22Rv1 (cell line): ENCODE measurements around the gene NOVA2.

ENCODE experiments used
- H3K27ac ChIP-seq: fragments of 450-650 bp; 2 replicates; pipeline ENCODE4 v1.5.1; 2017
- CTCF ChIP-seq: fragments of 450-650 bp; IDR thresholded peaks from 2 replicates; pipeline ENCODE4 v1.5.1; 2017; ENCODE audit warnings: mild to moderate bottlenecking
- ZFX ChIP-seq: fragments of 450-650 bp; IDR thresholded peaks from 2 replicates; pipeline ENCODE4 v1.6.1; 2017; ENCODE audit warnings: antibody characterized with exemption, borderline replicate concordance

NOVA2 gene

GRCh38 chr19:46014534-46014933 is 40.9 kb upstream of the NOVA2 start:
- H3K27ac ChIP-seq, result peak overlapping the region; percentile 75
- TF ChIP-seq CTCF, result no peak
- no peak for TF ChIP-seq ZFX

DNA sequence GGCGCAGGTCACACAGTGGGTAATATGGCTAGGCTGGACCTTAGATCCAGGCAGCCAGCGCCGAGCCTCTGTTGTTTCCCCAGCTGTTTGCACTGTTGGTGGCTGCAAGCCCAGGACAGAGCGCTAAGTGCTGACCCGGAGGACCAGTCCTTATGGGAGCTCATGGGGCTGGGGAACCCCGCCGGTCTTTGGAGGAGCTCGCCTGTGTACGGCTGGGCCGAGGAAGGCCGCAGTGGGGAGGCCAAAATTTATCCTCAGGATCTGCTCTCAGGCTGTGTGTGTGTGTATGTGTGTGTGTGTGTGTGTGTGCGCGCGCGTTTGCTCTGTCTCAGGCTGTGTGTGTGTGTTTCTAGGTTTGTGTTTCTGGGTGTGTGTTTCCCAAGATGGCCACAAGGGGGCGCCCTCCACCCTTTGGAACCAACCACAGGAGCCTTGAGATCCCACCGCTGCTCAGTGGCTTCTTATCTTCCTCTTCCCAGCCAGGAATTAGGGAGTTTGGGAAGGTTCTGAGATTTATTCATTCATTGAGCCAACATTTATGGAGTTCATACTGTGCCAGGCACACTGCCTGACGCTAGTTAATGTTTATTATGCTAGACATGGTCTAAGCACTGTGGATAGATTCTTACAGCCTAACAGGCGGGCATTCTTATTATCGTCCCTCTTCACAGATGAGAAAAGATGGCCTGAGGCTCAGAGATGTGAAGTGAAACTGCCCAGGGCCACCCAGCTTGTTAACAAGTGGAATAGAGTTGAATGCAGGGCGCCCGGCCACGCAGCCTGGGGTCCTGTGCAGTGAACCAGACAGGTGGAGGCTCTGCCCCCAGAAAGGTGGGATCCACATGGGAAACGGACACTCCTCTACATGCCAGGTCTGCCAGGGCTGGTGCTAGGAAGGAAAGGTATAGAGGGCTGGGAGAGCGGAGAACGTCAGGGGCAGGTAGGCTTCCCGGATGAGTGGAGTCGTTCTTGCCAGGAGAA is 36.2 kb upstream of the NOVA2 start:
- H3K27ac ChIP-seq, result no peak overlapping the region
- TF ChIP-seq ZFX (no peak), CTCF (peak; percentile 88)

DNA sequence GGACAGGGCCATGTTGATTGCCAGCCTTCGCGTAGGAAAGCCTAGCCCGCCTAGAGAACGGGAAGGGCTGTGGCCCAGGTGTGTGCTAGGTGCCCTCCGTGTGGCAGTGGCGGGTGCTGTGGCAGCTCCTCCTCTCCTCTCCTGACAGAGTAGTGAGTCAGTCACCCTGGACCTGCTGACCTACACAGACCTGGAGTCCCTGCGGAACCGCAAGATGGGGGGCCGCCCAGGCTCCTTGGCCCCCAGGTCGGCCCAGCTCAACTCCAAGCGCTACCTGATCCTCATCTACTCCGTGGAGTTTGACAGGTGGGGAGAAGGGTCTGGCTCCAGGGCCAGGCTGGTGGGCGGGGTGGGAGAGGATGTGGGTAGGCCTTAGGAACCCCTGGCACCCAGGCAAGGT is 32.7 kb upstream of the NOVA2 start:
- TF ChIP-seq ZFX (no peak), CTCF (no peak)
- H3K27ac ChIP-seq, result no peak overlapping the region

GRCh38 chr19:46002678-46003275 is 29.1 kb upstream of the NOVA2 start:
- no peak overlapping the region for H3K27ac ChIP-seq
- TF ChIP-seq ZFX (no peak), CTCF (no peak)

GRCh38 chr19:46000491-46001246 is 27.0 kb upstream of the NOVA2 start:
- H3K27ac ChIP-seq, result no peak overlapping the region
- TF ChIP-seq CTCF, result no peak
- no peak for TF ChIP-seq ZFX

DNA sequence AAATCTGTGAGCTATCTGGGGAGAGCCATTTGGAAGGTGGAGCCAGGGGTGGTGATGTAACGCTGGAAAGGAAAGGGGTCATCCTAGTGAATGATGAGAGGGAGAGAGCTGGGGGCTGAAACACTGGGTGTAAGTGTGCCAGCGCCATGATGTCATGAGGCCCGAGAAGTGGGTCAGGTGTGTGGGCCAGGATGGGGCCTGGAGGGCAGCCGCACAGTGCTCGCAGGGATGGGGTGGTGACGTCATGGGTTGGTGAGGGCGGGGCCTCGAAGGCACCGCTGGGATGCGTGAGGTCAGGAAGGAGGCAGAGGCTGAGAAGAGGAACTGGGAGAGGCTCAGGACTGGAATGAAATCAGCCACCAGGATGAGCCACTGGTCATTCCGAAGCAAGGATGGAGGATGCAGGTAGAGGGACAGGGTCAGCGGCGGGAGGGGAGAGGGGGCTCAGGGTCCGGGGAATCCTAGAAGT is 26.0 kb upstream of the NOVA2 start:
- no peak overlapping the region for H3K27ac ChIP-seq
- TF ChIP-seq ZFX (no peak), CTCF (no peak)

DNA sequence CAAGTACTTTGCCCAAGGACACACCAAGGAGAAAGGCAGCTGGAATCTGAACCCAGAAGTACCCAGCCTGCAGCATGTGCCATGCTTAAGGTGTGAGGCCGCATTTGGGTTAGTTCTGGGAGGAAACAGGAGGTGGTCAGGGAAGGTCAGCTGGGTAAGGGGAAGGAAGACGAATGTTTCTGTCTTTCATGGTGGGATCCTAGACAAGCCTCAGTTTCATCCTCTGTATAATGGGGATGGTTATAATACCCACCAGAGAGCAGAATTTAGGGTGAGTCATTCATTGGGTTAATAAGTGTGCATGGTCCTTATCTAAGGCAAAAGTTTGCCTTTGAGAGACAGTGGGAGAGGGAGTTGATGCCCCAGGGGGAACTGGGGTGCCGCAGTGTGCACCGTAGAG is 25.2 kb upstream of the NOVA2 start:
- TF ChIP-seq CTCF (no peak), ZFX (no peak)
- H3K27ac ChIP-seq, result no peak overlapping the region
